NCI-H2081 (cell line): Measurements from ENCODE around the gene LDB2.

Source experiments
- DNase-seq, 2 experiments: peaks; one replicate each; lab custom pipeline; 2025; lab: John Stamatoyannopoulos, UW

Gene LDB2

GRCh38 chr4:16685536-16685935 is 212.9 kb downstream of the LDB2 start:
- no peak for DNase-seq

DNA sequence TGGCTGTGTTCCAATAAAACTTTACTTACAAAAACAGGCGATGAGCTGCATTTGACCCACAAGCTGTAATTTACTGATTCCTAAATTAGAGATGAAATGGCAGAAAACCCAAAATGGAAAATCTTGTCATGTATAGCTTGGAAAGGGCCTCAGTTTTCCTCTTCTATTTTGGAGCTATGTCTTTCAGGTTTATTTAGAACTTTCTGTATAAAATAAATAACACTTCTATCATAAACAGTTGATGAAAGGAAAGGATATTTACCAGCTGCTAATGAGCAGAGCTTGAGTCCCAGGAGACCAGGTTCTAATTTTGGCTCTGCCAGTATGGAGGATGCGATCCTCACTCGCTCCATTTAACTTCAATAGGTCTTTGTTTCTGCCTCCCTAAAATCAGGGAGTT is 213.5 kb downstream of the LDB2 start:
- no peak for DNase-seq

- DNase-seq = no peak
Observed at GRCh38 chr4:16684097-16684496, 214.3 kb downstream of the LDB2 start.

- no peak for DNase-seq
Observed at GRCh38 chr4:16682975-16683374, 215.5 kb downstream of the LDB2 start.

DNA sequence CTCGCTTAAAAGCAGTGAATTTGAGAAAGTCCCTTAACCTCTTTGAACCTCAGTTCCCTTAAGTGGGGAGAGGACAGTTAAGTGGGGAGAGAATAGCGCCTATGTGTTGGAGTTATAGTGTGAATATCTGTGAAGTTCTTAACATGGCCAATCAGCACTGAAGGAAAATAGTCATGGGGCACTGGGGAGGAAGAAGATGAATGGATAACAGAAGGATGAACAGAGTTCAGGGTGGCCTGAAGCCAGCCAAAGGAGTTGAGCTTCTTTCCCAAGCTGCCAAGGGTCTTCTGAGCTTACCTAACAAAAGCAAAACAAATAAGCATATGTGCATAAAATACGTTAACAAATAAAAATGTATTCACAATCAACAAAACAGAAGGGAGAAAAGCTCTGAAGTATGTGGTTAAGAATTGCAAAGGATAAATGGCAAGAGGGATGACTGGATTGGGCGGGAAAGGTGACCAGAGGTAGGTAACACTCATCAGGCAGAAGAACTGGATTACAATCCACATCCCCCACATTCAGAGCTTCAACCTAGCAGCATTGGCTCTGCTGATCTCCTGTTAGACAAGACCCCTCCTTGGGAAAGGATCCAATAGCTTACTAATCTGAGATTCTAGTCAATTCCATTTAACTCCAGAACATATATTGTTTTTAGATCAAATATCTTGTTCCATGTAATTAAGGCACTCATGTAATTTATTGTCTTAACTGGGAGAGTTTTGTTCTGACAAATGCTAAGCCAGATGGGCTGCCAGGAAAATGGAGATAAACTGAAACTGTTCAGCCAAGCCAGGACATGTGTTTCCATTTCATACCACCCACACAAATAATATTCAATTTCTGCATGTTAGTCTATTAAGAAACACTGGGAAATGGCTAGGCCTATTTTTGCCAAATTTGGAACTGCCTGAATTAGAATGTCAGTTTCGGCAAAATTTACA is 221.2 kb downstream of the LDB2 start:
- no peak for DNase-seq

GRCh38 chr4:16676230-16676770 is 222.1 kb downstream of the LDB2 start:
- DNase-seq = no peak

DNA sequence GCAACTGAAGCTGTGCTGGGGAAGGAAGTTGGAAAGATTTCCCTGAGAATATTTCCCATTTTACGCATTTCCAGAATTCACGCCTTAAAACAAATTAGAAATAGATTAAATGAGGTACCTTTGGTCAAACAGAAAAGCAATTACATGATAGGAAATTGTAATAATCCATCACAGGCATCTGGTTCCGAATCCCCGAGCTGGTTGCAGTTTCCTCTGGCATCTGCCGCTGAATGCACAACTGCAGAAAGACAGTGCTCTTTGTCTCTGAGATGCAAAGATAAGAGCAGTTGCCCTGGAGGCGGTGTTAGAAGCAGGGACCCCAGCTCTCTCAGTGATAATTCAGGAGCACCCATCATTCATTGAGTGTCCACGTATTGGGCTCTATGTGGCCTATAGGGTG is 224.4 kb downstream of the LDB2 start:
- no peak for DNase-seq

GRCh38 chr4:16672421-16672820 is 226.0 kb downstream of the LDB2 start:
- no peak for DNase-seq

- no peak for DNase-seq
Observed at GRCh38 chr4:16671741-16672140, 226.7 kb downstream of the LDB2 start.

- no peak for DNase-seq
Observed at GRCh38 chr4:16670727-16671126, 227.7 kb downstream of the LDB2 start.

DNA sequence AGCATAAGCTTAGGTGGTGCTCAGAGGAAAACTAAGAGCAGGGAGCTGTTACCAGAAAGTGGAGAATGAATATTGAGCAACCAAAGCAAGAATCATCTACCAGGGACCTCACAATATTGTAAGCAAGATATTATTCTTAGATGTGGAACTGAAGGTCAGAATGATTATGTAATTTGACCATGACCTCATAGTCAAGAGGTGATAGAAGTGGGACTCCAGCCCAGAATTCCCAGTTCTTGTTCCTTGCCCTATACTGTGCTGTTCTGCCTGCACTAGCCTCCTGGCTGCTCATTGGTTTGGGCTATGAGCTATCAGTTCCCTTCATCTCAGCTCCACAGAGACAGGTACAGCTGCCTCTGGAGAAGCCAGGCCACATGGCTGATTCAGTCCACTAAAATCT is 229.4 kb downstream of the LDB2 start:
- DNase-seq = no peak

DNA sequence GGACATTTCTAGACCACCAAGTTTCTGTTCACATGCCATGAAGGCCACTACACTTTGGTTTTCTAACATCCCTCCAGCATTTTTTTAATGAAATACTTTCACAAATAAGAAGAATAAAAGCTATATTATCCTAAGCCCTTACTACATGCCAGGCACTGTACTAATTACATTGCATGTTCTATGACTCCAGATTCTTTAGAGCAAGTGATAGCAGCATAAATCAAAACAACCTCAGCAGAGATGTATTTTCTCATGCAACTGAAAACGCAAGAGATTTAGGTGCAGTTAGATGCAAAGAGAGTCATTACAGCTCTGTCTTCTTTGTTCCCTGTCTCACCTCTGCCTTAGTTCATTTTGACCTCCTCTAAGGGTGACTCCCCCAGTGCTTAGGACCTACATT is 230.0 kb downstream of the LDB2 start:
- DNase-seq = no peak

- no peak for DNase-seq
Observed at GRCh38 chr4:16667464-16667863, 231.0 kb downstream of the LDB2 start.

- no peak for DNase-seq
Observed at GRCh38 chr4:16665942-16666551, 232.4 kb downstream of the LDB2 start.

- no peak for DNase-seq
Observed at GRCh38 chr4:16663732-16664131, 234.7 kb downstream of the LDB2 start.

DNA sequence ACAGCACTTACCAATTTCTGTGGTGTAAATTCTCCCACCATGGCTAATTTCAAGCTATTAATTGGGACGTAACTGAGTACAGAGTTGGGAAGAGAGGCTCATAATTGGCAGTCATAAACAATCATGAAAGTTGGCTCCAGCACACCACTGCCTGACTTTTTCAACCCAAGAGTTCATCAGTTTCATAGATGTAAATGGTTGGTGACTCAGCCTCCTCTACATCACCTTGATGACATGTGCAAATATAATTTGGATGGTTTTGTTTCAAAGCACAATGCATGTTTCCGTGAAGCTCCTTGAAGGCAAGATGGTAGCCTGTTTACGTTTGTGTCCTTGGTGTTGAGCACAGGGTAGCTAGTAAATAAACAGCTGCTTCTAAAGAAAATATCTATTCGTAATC is 235.1 kb downstream of the LDB2 start:
- DNase-seq = no peak

- no peak for DNase-seq
Observed at GRCh38 chr4:16661813-16662212, 236.6 kb downstream of the LDB2 start.

GRCh38 chr4:16660656-16661055 is 237.8 kb downstream of the LDB2 start:
- no peak for DNase-seq

DNA sequence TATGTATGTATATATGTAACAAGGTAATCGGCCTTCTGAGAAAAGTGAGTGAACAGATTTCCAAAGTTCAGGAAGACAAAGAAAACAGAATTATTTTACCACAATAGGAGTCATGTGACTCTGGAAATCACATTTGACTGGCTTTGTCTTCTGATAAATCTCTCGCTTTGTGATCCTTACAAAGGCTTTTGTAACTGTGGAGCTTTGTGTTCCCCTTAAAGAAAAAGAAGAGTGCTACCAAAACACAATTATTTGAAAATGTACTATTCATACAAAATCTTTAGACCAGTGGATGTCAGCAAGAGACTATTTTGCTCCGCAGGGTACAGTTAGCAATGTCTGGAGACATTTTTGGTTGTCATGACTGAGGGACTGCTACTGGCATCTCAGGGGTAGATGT is 238.8 kb downstream of the LDB2 start:
- no peak for DNase-seq

DNA sequence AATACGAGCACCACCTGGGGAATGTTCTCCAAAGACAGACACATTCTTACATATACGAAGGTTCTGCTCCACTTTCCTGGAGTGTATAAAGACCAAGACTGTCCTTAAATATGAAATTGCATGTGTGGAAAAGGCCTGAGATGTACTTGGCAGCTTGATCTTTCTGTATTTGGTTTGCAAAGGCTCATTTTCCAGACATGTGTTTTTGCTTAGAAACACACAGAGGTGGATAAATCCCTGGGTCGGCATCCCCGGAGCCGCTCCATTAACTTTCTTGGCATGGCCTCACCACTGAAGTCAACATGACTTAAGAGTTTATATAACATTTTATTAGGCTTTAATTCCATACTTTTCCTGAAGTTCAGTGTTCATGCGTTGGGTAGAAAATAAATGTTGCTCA is 239.4 kb downstream of the LDB2 start:
- no peak for DNase-seq

DNA sequence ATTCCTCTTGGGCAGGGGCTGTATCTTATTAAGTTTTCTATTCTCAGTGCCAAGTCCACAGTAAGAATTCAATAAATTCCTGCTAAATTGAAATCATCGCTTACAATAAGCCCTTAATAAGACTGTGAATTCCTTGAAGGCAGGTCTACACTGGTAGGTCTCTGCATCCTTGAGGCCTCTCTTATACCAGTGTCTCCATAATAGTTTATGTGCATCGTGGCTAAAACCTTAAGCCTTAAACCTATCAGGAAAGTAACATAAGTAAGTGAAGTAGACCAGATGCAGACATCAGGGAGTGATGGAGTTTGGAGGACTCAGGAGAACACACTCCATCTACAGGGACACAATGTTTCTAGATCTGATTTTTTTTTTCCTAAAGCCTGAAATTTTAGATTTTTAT is 240.3 kb downstream of the LDB2 start:
- DNase-seq = no peak

DNA sequence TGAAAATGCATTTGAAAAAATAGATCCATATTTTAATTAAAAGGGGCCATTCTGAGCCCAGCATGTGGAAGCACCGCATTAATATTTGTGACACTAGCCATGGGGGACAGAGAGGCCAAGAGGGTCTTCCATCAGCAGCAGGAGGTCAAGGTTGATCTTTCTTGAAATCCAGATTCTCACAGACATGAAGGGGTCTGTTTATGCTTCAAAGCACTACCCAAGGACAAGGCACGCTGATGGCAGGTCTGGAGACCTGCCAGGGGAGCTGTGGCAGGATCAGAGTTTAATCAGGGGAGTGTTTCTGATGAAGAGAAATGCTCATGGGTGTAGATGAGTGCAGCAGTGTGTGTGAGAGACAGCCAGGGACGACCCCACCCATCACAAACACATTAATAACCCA is 243.3 kb downstream of the LDB2 start:
- no peak for DNase-seq

DNA sequence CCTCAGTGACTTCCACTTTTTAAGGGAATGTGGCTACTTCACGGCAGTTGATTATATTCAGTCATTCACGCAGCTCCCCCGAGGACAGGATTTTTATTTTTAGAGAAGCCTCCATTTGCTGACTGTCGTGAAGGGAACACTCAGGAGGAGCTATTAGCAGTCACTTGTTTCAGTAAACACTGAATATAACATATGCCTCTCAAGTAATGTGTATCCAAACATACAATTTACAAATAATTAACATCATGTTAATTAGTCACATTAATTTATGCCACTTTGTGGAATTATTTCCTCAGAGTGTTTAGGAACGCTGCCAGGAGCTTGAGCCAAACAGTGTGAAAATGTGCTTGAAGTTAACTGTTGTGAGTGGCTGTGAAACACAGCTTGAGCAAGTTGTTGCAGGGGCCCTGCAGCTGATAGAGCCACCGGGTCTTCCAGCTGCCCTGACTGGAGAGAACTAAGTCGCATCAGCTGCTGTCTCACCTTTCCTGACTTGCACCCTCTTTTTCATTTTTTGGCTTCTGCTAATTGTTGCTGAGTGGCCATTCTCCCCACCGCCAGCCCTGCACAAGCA is 245.6 kb downstream of the LDB2 start:
- DNase-seq = no peak
